HepG2 (cell line): ENCODE data around the gene KTN1. TPM values are rescaled to one million over a fixed set of nuclear protein-coding genes. Genes with fewer than 3 reads are reported as not detected.

Experiments used
- ATAC-seq: fragments of 200-7000 bp; cut with Tn5 transposase; 3 replicates; pipeline ENCODE4 v1.9.1; 2020; ENCODE audit warnings: mild to moderate bottlenecking, moderate library complexity
- BruUV-seq: library from RNA; stranded (reverse); fragments of 400-500 nt; replicated peaks from 2 replicates; lab custom pipeline; 2021; lab: Mats Ljungman, UMichigan
- CTCF ChIA-PET: fragments of 300-600 bp; formaldehyde crosslinking; extraction: SDS; loops from one replicate; lab custom pipeline; 2021; ENCODE audit warnings: low total read pairs, inconsistent platforms, low intra/inter-chr PET ratio; lab: Yijun Ruan, JAX
- POLR2A ChIA-PET: fragments of 350-600 bp; sonication (Branson Sonifier 250); formaldehyde crosslinking; loops from one replicate; lab custom pipeline; 2020; ENCODE audit warnings: antibody characterized with exemption, inconsistent platforms; lab: Yijun Ruan, JAX
- DNase-seq: peaks from one replicate; pipeline ENCODE4 v3.0.0-alpha.2; 2015; ENCODE audit warnings: low spot score
- FAIRE-seq: peaks from 3 replicates; lab custom pipeline; 2011; peaks lifted over from hg19 to GRCh38; lab: Jason Lieb, UNC
- H2AFZ ChIP-seq: one replicate; pipeline ENCODE4 v1.6.1; 2011; ENCODE audit warnings: low read length, inconsistent platforms
- H3K27ac ChIP-seq: fragments of 300-600 bp; 3 replicates; pipeline ENCODE4 v1.8.0; 2011; ENCODE audit warnings: mixed run types, mild to moderate bottlenecking, mixed read lengths, low read length, inconsistent platforms; ENCODE audit not compliant: insufficient read depth; ENCODE audit errors: extremely low read length
- H3K27me3 ChIP-seq, 2 experiments: fragments of 200-600 bp in 1 of 2; 2 replicates in 1 of 2; 3 replicates in 1 of 2; pipeline versions ENCODE4 v1.6.0 to v1.8.0; 2011; ENCODE audit warnings: low read length in 2 of 2, mild to moderate bottlenecking in 2 of 2, moderate library complexity in 2 of 2, inconsistent platforms in 1 of 2; ENCODE audit not compliant: insufficient read depth in 2 of 2, control insufficient read depth in 1 of 2
- H3K36me3 ChIP-seq, 2 experiments: fragments of 200-600 bp in 1 of 2; replicated peaks in 1 of 2; 2 replicates in 1 of 2; 3 replicates in 1 of 2; pipeline versions ENCODE4 v1.5.1 to v1.8.0; 2011; ENCODE audit warnings: low read length in 2 of 2, inconsistent platforms in 1 of 2; ENCODE audit not compliant: insufficient read depth in 2 of 2, control insufficient read depth in 1 of 2
- H3K4me1 ChIP-seq: 2 replicates; pipeline ENCODE4 v1.5.1; 2012; ENCODE audit warnings: low read length, inconsistent platforms; ENCODE audit not compliant: insufficient read depth
- H3K4me2 ChIP-seq: 2 replicates; pipeline ENCODE4 v1.6.0; 2011; ENCODE audit warnings: low read depth, low read length, inconsistent platforms
- H3K4me3 ChIP-seq, 3 experiments: fragments of 200-600 bp in 1 of 3; sonication (generic), shearing (Covaris generic) in 1 of 3; replicated peaks in 1 of 3; 2 replicates each; pipeline ENCODE4 v1.5.1; 2011 to 2016; ENCODE audit warnings: low read length in 3 of 3, inconsistent platforms in 2 of 3, low read depth in 2 of 3, mild to moderate bottlenecking in 2 of 3, control low read depth in 1 of 3, mixed read lengths in 1 of 3; ENCODE audit not compliant: insufficient read depth in 1 of 3
- H3K79me2 ChIP-seq: one replicate; pipeline ENCODE4 v1.6.1; 2011; ENCODE audit warnings: low read length, inconsistent platforms; ENCODE audit not compliant: insufficient read depth
- H3K9ac ChIP-seq: 2 replicates; pipeline ENCODE4 v1.6.0; 2011; ENCODE audit warnings: mild to moderate bottlenecking, low read depth, low read length, inconsistent platforms; ENCODE audit not compliant: insufficient read depth
- H3K9me3 ChIP-seq: 2 replicates; pipeline ENCODE4 v1.5.1; 2012; ENCODE audit warnings: mild to moderate bottlenecking, low read length
- H4K20me1 ChIP-seq: 2 replicates; pipeline ENCODE4 v1.6.0; 2011; ENCODE audit warnings: inconsistent platforms, mild to moderate bottlenecking, low read length, moderate library complexity; ENCODE audit not compliant: insufficient read depth
- CEBPB ChIP-seq: IDR thresholded peaks from 2 replicates; pipeline ENCODE4 v1.6.1; 2011; ENCODE audit warnings: low read depth, low read length, improper control_type of control experiment, borderline replicate concordance
- ELF3 ChIP-seq: IDR thresholded peaks from 2 replicates; pipeline ENCODE4 v1.6.1; 2016; ENCODE audit warnings: missing genetic modification reagents, missing compliant biosample characterization
- EP300 ChIP-seq, 3 experiments: sonication (generic) in 1 of 3; formaldehyde crosslinking in 1 of 3; IDR thresholded peaks; 2 replicates each; pipeline versions ENCODE4 v1.5.1 to v1.6.1; 2011 to 2020; ENCODE audit warnings: low read depth in 2 of 3, low read length in 2 of 3, borderline replicate concordance in 1 of 3, improper control_type of control experiment in 1 of 3, mild to moderate bottlenecking in 1 of 3, missing genetic modification reagents in 1 of 3, moderate library complexity in 1 of 3
- FOSL1 ChIP-seq: sonication (generic); formaldehyde crosslinking; IDR thresholded peaks from 2 replicates; pipeline ENCODE4 v1.9.0; 2021; ENCODE audit warnings: missing genetic modification reagents, borderline replicate concordance
- FOXA3 ChIP-seq: IDR thresholded peaks from 2 replicates; pipeline ENCODE4 v1.6.1; 2016; ENCODE audit warnings: missing genetic modification reagents, missing compliant biosample characterization
- FOXP4 ChIP-seq: sonication (generic); formaldehyde crosslinking; IDR thresholded peaks from 2 replicates; pipeline ENCODE4 v1.4.0; 2020; ENCODE audit warnings: missing genetic modification reagents
- GATAD2A ChIP-seq: IDR thresholded peaks from 2 replicates; pipeline ENCODE4 v1.6.1; 2016
- GMEB1 ChIP-seq: sonication (generic); formaldehyde crosslinking; IDR thresholded peaks from 2 replicates; pipeline ENCODE4 v1.5.1; 2020; ENCODE audit warnings: missing genetic modification reagents, mild to moderate bottlenecking, borderline replicate concordance
- MIXL1 ChIP-seq: IDR thresholded peaks from 2 replicates; pipeline ENCODE4 v1.6.1; 2016
- MTERF4 ChIP-seq: sonication (generic); formaldehyde crosslinking; IDR thresholded peaks from 2 replicates; pipeline ENCODE4 v1.8.0; 2023; ENCODE audit warnings: mild to moderate bottlenecking, missing genetic modification reagents
- RBFOX2 ChIP-seq: fragments of 200-400 bp; formaldehyde crosslinking; IDR thresholded peaks from 2 replicates; pipeline ENCODE4 v1.6.1; 2017; ENCODE audit warnings: low read depth, mild to moderate bottlenecking, low read length
- RXRB ChIP-seq: IDR thresholded peaks from 2 replicates; pipeline ENCODE4 v1.6.1; 2016; ENCODE audit warnings: borderline replicate concordance, missing genetic modification reagents, missing compliant biosample characterization
- SAP130 ChIP-seq: IDR thresholded peaks from 2 replicates; pipeline ENCODE4 v1.6.1; 2016; ENCODE audit warnings: low read depth
- SOX5 ChIP-seq: IDR thresholded peaks from 2 replicates; pipeline ENCODE4 v1.6.1; 2016; ENCODE audit warnings: borderline replicate concordance
- TCF7 ChIP-seq: sonication (generic); IDR thresholded peaks from 2 replicates; pipeline ENCODE4 v1.6.1; 2016; ENCODE audit warnings: antibody characterized with exemption, low read depth
- ZBTB38 ChIP-seq: sonication (generic); formaldehyde crosslinking; IDR thresholded peaks from 2 replicates; pipeline ENCODE4 v1.5.1; 2020; ENCODE audit warnings: mild to moderate bottlenecking, missing genetic modification reagents
- ZNF414 ChIP-seq: sonication (generic); formaldehyde crosslinking; IDR thresholded peaks from 2 replicates; pipeline ENCODE4 v1.5.0; 2020; ENCODE audit warnings: missing genetic modification reagents
- WGBS: methylation state at CpG from one replicate; pipeline ENCODE4 v1.1.6; 2017; ENCODE audit warnings: low lambda C conversion rate; 5-methylcytosine and 5-hydroxymethylcytosine counted together
- in situ Hi-C: cut with HindIII; loops from 2 replicates; pipeline ENCODE4 v1.10.0; 2017; ENCODE audit warnings: low pct_unique_long_range_greater_than_20kb; ENCODE audit not compliant: extremely low pct_ligation_motif_present
- intact Hi-C: fragments of 100-400 bp; cut with micrococcal nuclease; formaldehyde crosslinking; loops from one replicate; pipeline ENCODE4 v1.10.0; 2022; ENCODE audit not compliant: unreplicated experiment
- polyA plus RNA-seq, 8 experiments: library from polyadenylated mRNA; depleted of rRNA in 3 of 8; stranded (reverse) in 7 of 8; unstranded in 1 of 8; fragments of >200 nt; fragmentation: Illumina TruSeq in 4 of 8; extraction: Trizol in 4 of 8; gene quantifications; 2 replicates each; pipeline versions ENCODE4 v1.2.1 to v1.2.3, GENCODE V29; 2011 to 2016; ENCODE audit warnings: low read depth in 4 of 8, missing spikeins in 1 of 8, mixed read lengths in 1 of 8; ENCODE audit not compliant: insufficient read depth in 1 of 8
- total RNA-seq, 5 experiments: library from RNA; depleted of rRNA; stranded (reverse); fragments of >200 nt; fragmentation: Illumina TruSeq; extraction: Trizol; gene quantifications; 2 replicates each; pipeline ENCODE4 v1.2.3, GENCODE V29; 2016; ENCODE audit warnings: low read depth in 1 of 5

The KTN1 gene
- total and polyA plus RNA-seq, 2 of the 13 experiments (the other 11 are each of a cell fraction or from before 2014, with no cell fraction given): 60.6 to 169 TPM

GRCh38 chr14:55582746-55583145, 2.7 kb downstream of the KTN1 start (continued):
- TF ChIP-seq MTERF4 (CRISPR knock-in tag) (no peak), ZNF414 (CRISPR knock-in tag) (no peak)

- ATAC-seq: peak; percentile 14
- Histone ChIP-seq H3K36me3 (peaks cover 0 to 2% of the 10 kb centered on the region in 2 experiments; a peak in 1 of 5 replicates), H3K4me1 (peaks cover 79% of the 10 kb centered on the region), H4K20me1 (peaks cover 79% of the 10 kb centered on the region), H3K4me3 (peak overlapping the region in 1 of 3 experiments; percentile 18; a peak in 1 of 6 replicates), H3K27ac (peak overlapping the region; percentile 29), H2AFZ (no peak overlapping the region), H3K27me3 (no peaks in the 10 kb centered on the region; a peak in 1 of 5 replicates), H3K4me2 (peak overlapping the region; percentile 88), H3K9ac (no peak overlapping the region), H3K79me2 (peaks cover 89% of the 10 kb centered on the region), H3K9me3 (no peaks in the 10 kb centered on the region)
- DNase-seq: peak; percentile 27
- BruUV-seq: no TSS peak
- CTCF ChIA-PET: no interaction called here
- 5% methylated on average over 2 of the region's 2 CpGs for WGBS
- FAIRE-seq: peak; percentile 30
- POLR2A ChIA-PET: interaction anchor here (0.9 kb wide), 1 partner anchor 9 kb away, joined by 3 read pairs; no protein-coding TSS in a partner anchor
- intact Hi-C loops: loop anchor here (10.0 kb wide), 2 partner anchors 51 to 309 kb away; partner anchors contain the start of gene FBXO34
- in situ Hi-C loops: no loop called here
- no peak for TF ChIP-seq RBFOX2
- no peak for TF ChIP-seq ZBTB38 (CRISPR knock-in tag)
- 0 out of 2 replicates have a peak, but pooled peaks have one; percentile 34 for TF ChIP-seq GMEB1
- peak; percentile 47; the same call in 1 of the 2 replicates for TF ChIP-seq FOXA3 (CRISPR knock-in tag)
- TF ChIP-seq MIXL1 (CRISPR knock-in tag): peak; percentile 61
- no peak for TF ChIP-seq FOSL1 (CRISPR knock-in tag)
- TF ChIP-seq RXRB: 0 out of 2 replicates have a peak, but pooled peaks have one; percentile 14
- peak in 1 of 2 experiments; percentile 23; a peak in 1 of 4 replicates for TF ChIP-seq EP300 (IDR thresholded peaks at IDR 0.05; ENCODE audit: low read depth in 2 of 2, low read length in 2 of 2)
- TF ChIP-seq EP300 (CRISPR knock-in tag; IDR thresholded peaks at IDR 0.05; ENCODE audit: borderline replicate concordance): no peak
- TF ChIP-seq TCF7: peak; percentile 24; the same call in 1 of the 2 replicates
- peak; percentile 57; the same call in 1 of the 2 replicates for TF ChIP-seq CEBPB
- peak; percentile 40; the same call in 1 of the 2 replicates for TF ChIP-seq SOX5 (CRISPR knock-in tag)
- TF ChIP-seq GATAD2A (CRISPR knock-in tag): peak; percentile 63
- 0 out of 2 replicates have a peak, but pooled peaks have one; percentile 26 for TF ChIP-seq ELF3 (CRISPR knock-in tag)
- TF ChIP-seq SAP130 (CRISPR knock-in tag): peak; percentile 40
- peak; percentile 79 for TF ChIP-seq FOXP4
Observed at GRCh38 chr14:55583942-55584468, 4.0 kb downstream of the KTN1 start.
